T-cell (primary cell): ENCODE measurements around the gene ZNRF2. TPM values are rescaled to one million over a fixed set of nuclear protein-coding genes. Genes with fewer than 3 reads are reported as not detected.

Experiments used
- ATAC-seq, 4 experiments: fragments of 200-7000 bp in 3 of 4; fragments of 150-1000 bp in 1 of 4; cut with Tn5 transposase; replicated peaks in 1 of 4; 1 replicate in 3 of 4; 2 replicates in 1 of 4; pipeline ENCODE4 v1.10.0; 2021; ENCODE audit warnings: moderate library complexity in 3 of 4, mild to moderate bottlenecking in 2 of 4, moderate number of reproducible peaks in 1 of 4
- CTCF ChIA-PET, 2 donors: fragments of 300-600 bp; sonication (Branson Sonifier 250); formaldehyde crosslinking; loops; one replicate each; lab custom pipeline; 2022; ENCODE audit warnings: antibody characterized with exemption in 2 of 2; lab: Charles Lee
- POLR2A ChIA-PET, 2 donors: fragments of 300-600 bp; sonication (Branson Sonifier 250); formaldehyde crosslinking; loops; one replicate each; lab custom pipeline; 2022; ENCODE audit warnings: antibody characterized with exemption in 2 of 2; lab: Charles Lee
- DNase-seq, 35 experiments: peaks; one replicate each; pipeline versions ENCODE4 v3.0.0 to v3.0.0-alpha.2; 2013 to 2023
- H3K27ac ChIP-seq: one replicate; pipeline ENCODE4 v1.5.1; 2013; ENCODE audit warnings: low read length
- H3K27me3 ChIP-seq, 2 experiments: replicated peaks in 1 of 2; 1 replicate in 1 of 2; 2 replicates in 1 of 2; pipeline versions ENCODE4 v1.6.1 to v1.7.0; 2013; ENCODE audit warnings: low read length in 1 of 2, mixed read lengths in 1 of 2; ENCODE audit not compliant: control insufficient read depth in 2 of 2, insufficient read depth in 2 of 2; ENCODE audit errors: extremely low read depth in 1 of 2
- H3K36me3 ChIP-seq, 2 donors: 1 replicate in 1 of 2; 2 replicates in 1 of 2; pipeline versions ENCODE4 v1.6.1 to v1.7.0; 2013; ENCODE audit warnings: low read length in 1 of 2; ENCODE audit not compliant: control insufficient read depth in 2 of 2, insufficient read depth in 1 of 2; ENCODE audit errors: extremely low read depth in 1 of 2
- H3K4me1 ChIP-seq, 2 experiments: 1 replicate in 1 of 2; 2 replicates in 1 of 2; pipeline versions ENCODE4 v1.6.1 to v1.7.0; 2013; ENCODE audit warnings: low read length in 2 of 2, mixed read lengths in 1 of 2; ENCODE audit not compliant: insufficient read depth in 2 of 2, control insufficient read depth in 1 of 2; ENCODE audit errors: extremely low read depth in 1 of 2
- H3K4me3 ChIP-seq, 2 donors: 1 replicate in 1 of 2; 2 replicates in 1 of 2; pipeline versions ENCODE4 v1.5.1 to v1.7.0; 2013; ENCODE audit warnings: mild to moderate bottlenecking in 2 of 2, low read length in 1 of 2, moderate library complexity in 1 of 2; ENCODE audit not compliant: control insufficient read depth in 1 of 2; ENCODE audit errors: extremely low read depth in 1 of 2
- H3K9me3 ChIP-seq: 2 replicates; pipeline ENCODE4 v1.7.0; 2013
- H3K27ac Mint-ChIP-seq, 2 donors: one replicate each; pipeline ENCODE4 v1.8.0; 2020 to 2021; ENCODE audit warnings: mild to moderate bottlenecking in 2 of 2, mixed read lengths in 2 of 2
- H3K27me3 Mint-ChIP-seq, 2 donors: one replicate each; pipeline ENCODE4 v1.8.0; 2021 to 2022; ENCODE audit warnings: mixed read lengths in 2 of 2
- H3K36me3 Mint-ChIP-seq: one replicate; pipeline ENCODE4 v1.8.0; 2021; ENCODE audit warnings: mixed read lengths
- H3K4me1 Mint-ChIP-seq, 3 donors: one replicate each; pipeline ENCODE4 v1.8.0; 2020 to 2022; ENCODE audit warnings: mixed read lengths in 3 of 3, mild to moderate bottlenecking in 1 of 3
- H3K4me3 Mint-ChIP-seq, 3 donors: one replicate each; pipeline ENCODE4 v1.8.0; 2020 to 2022; ENCODE audit warnings: mild to moderate bottlenecking in 3 of 3, mixed read lengths in 3 of 3, moderate library complexity in 3 of 3
- H3K9me3 Mint-ChIP-seq, 3 donors: one replicate each; pipeline ENCODE4 v1.8.0; 2020 to 2022; ENCODE audit warnings: mixed read lengths in 3 of 3
- WGBS: methylation state at CpG from one replicate; pipeline ENCODE4 v1.1.5; 2013; ENCODE audit warnings: missing lambda C conversion rate; ENCODE audit not compliant: insufficient coverage; 5-methylcytosine and 5-hydroxymethylcytosine counted together
- total RNA-seq, 35 experiments: library from RNA in 6 of 35; stranded (reverse) in 6 of 35; fragments of 120-200 nt in 1 of 35; gene quantifications; one replicate each; pipeline versions ENCODE4 v1.2.1 to v1.2.4 and lab custom pipeline; 2013 to 2026

ZNRF2 gene
- total RNA-seq, 5 donors from 2014 or later (not counting 1 experiment from before 2014, with no cell fraction given): 22.4 to 38.4 (median 30.8) TPM

DNA sequence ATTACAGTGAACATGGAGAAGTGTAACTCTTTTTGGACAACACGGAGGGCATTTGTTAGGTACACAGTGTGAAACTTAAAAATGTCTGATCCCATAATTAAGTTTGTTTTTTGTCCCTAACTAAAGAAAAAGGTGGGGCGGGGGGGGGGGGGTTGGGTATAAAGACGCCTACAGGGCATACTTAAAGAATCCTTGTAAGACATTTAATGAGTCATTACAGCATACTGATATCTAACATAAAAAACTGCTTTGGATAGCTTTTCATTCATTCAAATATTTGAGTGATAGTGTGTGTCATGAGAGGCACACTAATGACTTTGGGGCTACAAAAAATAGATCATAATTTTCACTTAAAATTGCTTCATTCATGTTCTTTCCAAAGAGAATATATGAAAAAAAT, 31.2 kb downstream of the ZNRF2 start:
- no peaks in the 10 kb centered on the region for H3K36me3 Mint-ChIP-seq
- Histone ChIP-seq H3K4me1 (no peaks in the 10 kb centered on the region), H3K4me3 (no peak overlapping the region), H3K9me3 (no peaks in the 10 kb centered on the region), H3K27me3 (no peaks in the 10 kb centered on the region), H3K27ac (no peak overlapping the region), H3K36me3 (no peaks in the 10 kb centered on the region)
- H3K4me3 Mint-ChIP-seq: no peak overlapping the region
- no peak for ATAC-seq
- peaks cover 54 to 78% (median 77%) of the 10 kb centered on the region in 3 donors for H3K4me1 Mint-ChIP-seq
- ChIA-PET POLR2A (interaction anchor here in 1 of 2 donors (0.5 kb wide), 1 partner anchor 33 kb away, joined by 5 read pairs; no protein-coding TSS in a partner anchor), CTCF (no interaction called here)
- H3K9me3 Mint-ChIP-seq: no peaks in the 10 kb centered on the region
- H3K27ac Mint-ChIP-seq: peak overlapping the region in 1 of 2 donors; percentile 54
- DNase-seq: no peak
- no peaks in the 10 kb centered on the region for H3K27me3 Mint-ChIP-seq
- WGBS: no CpG with 5 or more reads among the region's 3 CpGs

GRCh38 chr7:30320392-30320791, 36.0 kb downstream of the ZNRF2 start:
- peak overlapping the region; percentile 96 to 97 for H3K27ac Mint-ChIP-seq

DNA sequence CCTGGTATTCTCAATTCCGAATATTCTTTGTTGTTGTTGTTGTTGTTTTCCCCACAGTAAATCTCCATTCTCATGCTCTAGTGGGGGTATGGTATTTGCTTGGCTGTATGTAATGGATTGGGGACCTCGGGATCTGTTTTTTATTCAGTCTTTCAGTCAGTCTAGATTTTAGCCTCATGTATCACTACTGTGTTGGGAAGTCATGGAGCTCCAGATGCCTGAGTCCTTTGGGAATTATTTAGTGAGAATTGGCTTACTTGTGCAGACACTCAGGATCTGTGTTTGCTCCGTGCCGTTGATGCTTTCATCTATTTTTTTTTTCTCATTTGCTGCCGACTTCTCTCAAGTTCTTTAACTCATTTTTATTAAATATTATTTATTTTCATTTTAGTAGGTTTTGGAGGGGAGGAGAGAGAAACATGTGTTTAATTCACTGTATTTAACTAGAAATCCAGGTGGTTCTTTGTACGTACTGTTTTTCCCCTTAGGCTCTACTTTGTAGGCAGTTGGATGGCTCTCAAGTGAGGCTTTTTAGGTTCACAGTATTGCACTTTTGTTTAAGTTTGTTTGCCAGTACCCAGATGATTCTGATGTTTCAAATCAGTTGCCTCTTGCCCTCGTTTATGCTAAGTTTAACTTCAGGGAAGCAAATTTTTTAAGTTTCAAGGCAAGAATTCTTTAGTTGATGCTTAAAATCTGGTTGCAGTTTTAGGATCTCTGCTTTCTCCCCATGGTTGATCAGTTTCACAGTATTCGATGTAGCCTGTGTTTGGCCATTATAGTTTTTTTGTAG, 36.9 kb downstream of the ZNRF2 start:
- peak overlapping the region; percentile 80 to 82 (median 81) for H3K4me3 Mint-ChIP-seq
- peak overlapping the region; percentile 91 for H3K27ac ChIP-seq
- CTCF ChIA-PET: interaction anchor here in 1 of 2 donors (1.6 to 2.2 kb wide), 2 partner anchors 10 to 27 kb away, joined by 7 read pairs; no protein-coding TSS in a partner anchor
- H3K9me3 ChIP-seq: no peaks in the 10 kb centered on the region
- peaks cover 73 to 86% (median 82%) of the 10 kb centered on the region in 3 donors for H3K4me1 Mint-ChIP-seq
- POLR2A ChIA-PET: no interaction called here
- peak in 2 of 4 experiments; percentile 10 to 42 for ATAC-seq
- 50% methylated on average over 1 of the region's 8 CpGs for WGBS
- H3K36me3 ChIP-seq: peaks cover 0 to 2% of the 10 kb centered on the region in 2 donors
- peaks cover 16% of the 10 kb centered on the region for H3K36me3 Mint-ChIP-seq
- H3K27me3 Mint-ChIP-seq: no peaks in the 10 kb centered on the region
- peak in 1 of 35 experiments; percentile 33 for DNase-seq
- H3K27ac Mint-ChIP-seq: peak overlapping the region; percentile 96 to 97
- H3K9me3 Mint-ChIP-seq: no peaks in the 10 kb centered on the region
- H3K4me1 ChIP-seq: peaks cover 4 to 20% of the 10 kb centered on the region in 2 experiments
- no peaks in the 10 kb centered on the region for H3K27me3 ChIP-seq
- H3K4me3 ChIP-seq: peak overlapping the region; percentile 18 to 37

More at GRCh38 chr7:30320392-30320791, 36.0 kb downstream of the ZNRF2 start:
- 60% methylated on average over 1 of the region's 3 CpGs for WGBS
- Histone ChIP-seq H3K4me1 (peaks cover 4 to 20% of the 10 kb centered on the region in 2 experiments), H3K4me3 (no peak overlapping the region), H3K27ac (peak overlapping the region; percentile 91), H3K27me3 (no peaks in the 10 kb centered on the region), H3K36me3 (no peaks in the 10 kb centered on the region), H3K9me3 (no peaks in the 10 kb centered on the region)
- Mint-ChIP-seq H3K4me1 (peaks cover 71 to 82% (median 81%) of the 10 kb centered on the region in 3 donors), H3K9me3 (no peaks in the 10 kb centered on the region), H3K27me3 (no peaks in the 10 kb centered on the region), H3K4me3 (peak overlapping the region; percentile 63 to 82 (median 80)), H3K36me3 (peaks cover 12% of the 10 kb centered on the region)
- ChIA-PET CTCF (no interaction called here), POLR2A (no interaction called here)
- DNase-seq (no peak), ATAC-seq (no peak)

DNA sequence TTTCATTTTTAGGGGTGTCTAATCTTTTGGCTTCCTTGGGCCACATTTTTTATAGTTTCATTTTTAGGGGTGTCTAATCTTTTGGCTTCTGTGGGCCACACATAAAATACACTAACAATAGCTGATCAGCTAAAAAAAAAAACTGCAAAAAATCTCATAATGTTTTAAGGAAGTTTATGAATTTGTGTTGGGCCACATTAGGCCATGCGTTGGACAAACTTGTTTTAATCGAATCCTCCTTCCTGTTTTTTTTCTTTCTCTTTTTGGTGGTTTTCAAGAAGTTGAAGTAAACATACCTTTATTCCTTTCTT, 37.4 kb downstream of the ZNRF2 start:
- no peaks in the 10 kb centered on the region for H3K9me3 Mint-ChIP-seq
- no peak for ATAC-seq
- Histone ChIP-seq H3K4me3 (peak overlapping the region in 1 of 2 donors; percentile 37), H3K36me3 (peaks cover 0 to 4% of the 10 kb centered on the region in 2 donors), H3K27ac (peak overlapping the region; percentile 91), H3K27me3 (no peaks in the 10 kb centered on the region), H3K4me1 (peaks cover 4 to 20% of the 10 kb centered on the region in 2 experiments), H3K9me3 (no peaks in the 10 kb centered on the region)
- no peak for DNase-seq
- POLR2A ChIA-PET: interaction anchor here (0.5 to 1.8 kb wide), 9 partner anchors 9 to 161 kb away, joined by 3 to 13 read pairs (median 6); partner anchors contain the start of gene ZNRF2 (in 1 of the 2)
- CTCF ChIA-PET: interaction anchor here (0.9 to 2.2 kb wide), 6 partner anchors 9 to 46 kb away, joined by 5 to 11 read pairs (median 7); no protein-coding TSS in a partner anchor
- no CpG with 5 or more reads among the region's 2 CpGs for WGBS
- H3K27ac Mint-ChIP-seq: peak overlapping the region; percentile 96 to 97
- peaks cover 79 to 87% (median 83%) of the 10 kb centered on the region in 3 donors for H3K4me1 Mint-ChIP-seq
- no peaks in the 10 kb centered on the region for H3K27me3 Mint-ChIP-seq
- peaks cover 22% of the 10 kb centered on the region for H3K36me3 Mint-ChIP-seq
- peak overlapping the region; percentile 80 to 82 (median 81) for H3K4me3 Mint-ChIP-seq

DNA sequence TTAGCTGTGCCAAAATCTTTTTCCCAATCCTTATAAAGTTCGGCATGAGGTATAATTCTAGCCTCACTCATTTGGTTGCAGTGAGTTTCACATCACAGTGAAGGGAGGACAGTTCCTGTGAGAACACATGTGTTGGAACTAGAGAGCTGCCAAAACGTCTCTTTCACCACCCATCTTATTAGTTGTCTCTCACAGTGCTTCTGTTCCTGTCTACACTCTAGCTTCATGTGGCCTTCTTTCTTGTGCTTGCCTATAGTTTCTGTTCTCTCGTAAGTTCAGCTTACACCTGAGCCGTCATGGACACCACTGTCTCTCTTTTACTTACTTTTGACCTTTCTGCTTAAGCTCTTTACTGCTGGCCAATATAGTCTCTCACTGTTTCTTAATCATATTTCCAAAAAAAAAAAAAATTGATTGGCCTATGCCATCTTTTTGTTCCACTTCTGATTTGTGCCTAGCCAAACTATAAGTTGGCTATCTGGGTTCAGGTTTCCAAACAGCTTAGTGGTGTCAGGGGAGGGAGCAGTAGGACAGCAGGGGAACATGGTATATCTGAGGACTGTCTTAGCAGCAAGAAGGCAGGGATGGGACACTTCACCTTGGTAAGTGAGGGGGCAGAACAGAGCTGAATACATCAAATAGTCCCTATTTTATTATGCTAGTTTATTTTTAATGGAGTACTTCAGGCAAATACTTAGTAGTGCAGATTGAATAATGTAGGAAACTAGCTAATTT, 38.0 kb downstream of the ZNRF2 start:
- peaks cover 26% of the 10 kb centered on the region for H3K36me3 Mint-ChIP-seq
- 3% methylated on average over 3 of the region's 4 CpGs for WGBS
- H3K9me3 ChIP-seq: no peaks in the 10 kb centered on the region
- H3K9me3 Mint-ChIP-seq: no peaks in the 10 kb centered on the region
- peaks cover 0 to 4% of the 10 kb centered on the region in 2 donors for H3K36me3 ChIP-seq
- H3K4me1 ChIP-seq: peaks cover 4 to 20% of the 10 kb centered on the region in 2 experiments
- H3K4me3 Mint-ChIP-seq: peak overlapping the region; percentile 80 to 82 (median 81)
- peak overlapping the region; percentile 96 to 97 for H3K27ac Mint-ChIP-seq
- peak; percentile 83 to 91 (median 86) for ATAC-seq
- H3K4me3 ChIP-seq: peak overlapping the region in 1 of 2 donors; percentile 37
- H3K27ac ChIP-seq: peak overlapping the region; percentile 91
- no peaks in the 10 kb centered on the region for H3K27me3 ChIP-seq
- DNase-seq: peak in 17 of 35 experiments; percentile 1 to 65 (median 16)
- no peaks in the 10 kb centered on the region for H3K27me3 Mint-ChIP-seq
- CTCF ChIA-PET: interaction anchor here (0.7 to 2.2 kb wide), 8 partner anchors 9 to 1118 kb away, joined by 3 to 11 read pairs (median 6); no protein-coding TSS in a partner anchor
- POLR2A ChIA-PET: interaction anchor here (0.5 to 1.8 kb wide), 13 partner anchors 8 to 416 kb away, joined by 3 to 13 read pairs (median 6); partner anchors contain the start of genes MTURN (in 1 of the 2) and ZNRF2 (in 1 of the 2)
- H3K4me1 Mint-ChIP-seq: peaks cover 79 to 86% (median 81%) of the 10 kb centered on the region in 3 donors
